ENCODE measurements around the gene DDIT4.

- TF ChIP-seq SNAI2 (CRISPR knock-in tag; IDR thresholded peaks at IDR 0.05) (no peak), POU6F1 (CRISPR knock-in tag; IDR thresholded peaks at IDR 0.05; ENCODE audit: borderline replicate concordance, low read depth) (no peak), PATZ1 (CRISPR knock-in tag; IDR thresholded peaks at IDR 0.05; ENCODE audit: borderline replicate concordance) (no peak), RARB (CRISPR knock-in tag; IDR thresholded peaks at IDR 0.05) (no peak), ESRRG (CRISPR knock-in tag; IDR thresholded peaks at IDR 0.05) (no peak), PPARA (CRISPR knock-in tag; IDR thresholded peaks at IDR 0.05; ENCODE audit: borderline replicate concordance) (no peak), CREB5 (CRISPR knock-in tag; IDR thresholded peaks at IDR 0.05; ENCODE audit: low read depth) (no peak), CSDC2 (CRISPR knock-in tag; IDR thresholded peaks at IDR 0.05) (no peak), ZFP3 (CRISPR knock-in tag; IDR thresholded peaks at IDR 0.05) (no peak)
Observed at GRCh38 chr10:72229261-72230251, 44.2 kb upstream of the DDIT4 start.

Measured in SK-N-SH treated with all-trans-retinoic acid at 6 μM for 48 hours (cell line).